Glutamatergic neuron (in vitro differentiated cells): ENCODE results near the gene FUT2. TPM values are rescaled to one million over a fixed set of nuclear protein-coding genes. Genes with fewer than 3 reads are reported as not detected.
"Not testable (repeated sequence)": the region's sequence is repeated elsewhere in the genome, so short reads cannot be mapped to it uniquely, and the experiment has no call there.

ENCODE experiments used
- DNase-seq: peaks from one replicate; pipeline ENCODE4 v3.0.0; 2022
- H3K27ac Mint-ChIP-seq: one replicate; pipeline ENCODE4 v1.8.0; 2020; ENCODE audit warnings: mild to moderate bottlenecking, mixed read lengths, inconsistent platforms; ENCODE audit not compliant: unreplicated experiment
- H3K27me3 Mint-ChIP-seq: one replicate; pipeline ENCODE4 v1.8.0; 2020; ENCODE audit warnings: mild to moderate bottlenecking, moderate library complexity, mixed read lengths, inconsistent platforms; ENCODE audit not compliant: unreplicated experiment
- H3K36me3 Mint-ChIP-seq: one replicate; pipeline ENCODE4 v1.8.0; 2020; ENCODE audit warnings: mild to moderate bottlenecking, mixed read lengths, inconsistent platforms; ENCODE audit not compliant: unreplicated experiment
- H3K4me1 Mint-ChIP-seq: one replicate; pipeline ENCODE4 v1.8.0; 2020; ENCODE audit warnings: mild to moderate bottlenecking, low read depth, mixed read lengths, inconsistent platforms; ENCODE audit not compliant: unreplicated experiment
- H3K4me3 Mint-ChIP-seq: one replicate; pipeline ENCODE4 v1.8.0; 2020; ENCODE audit warnings: mild to moderate bottlenecking, mixed read lengths, inconsistent platforms; ENCODE audit not compliant: unreplicated experiment
- H3K9me3 Mint-ChIP-seq: one replicate; pipeline ENCODE4 v1.8.0; 2020; ENCODE audit warnings: mild to moderate bottlenecking, moderate library complexity, mixed read lengths, inconsistent platforms; ENCODE audit not compliant: unreplicated experiment
- total RNA-seq: library from RNA; stranded (reverse); fragmentation: NEBNext Ultra II Directional; extraction: Animal tissue kit (Norgen Biotek cat#: 25700); gene quantifications from one replicate; pipeline ENCODE4 v1.2.1, GENCODE V29; 2021; ENCODE audit not compliant: unreplicated experiment
- TF ChIP-seq, protein P1 (sequence below): fragments of 200-600 bp; sonication (generic); IDR thresholded peaks from one replicate; pipeline ENCODE4 v1.5.0; 2021; ENCODE audit not compliant: partially characterized antibody, unreplicated experiment

The FUT2 gene
- total RNA-seq, 1 donor from 2014 or later, result 0.22 TPM

DNA sequence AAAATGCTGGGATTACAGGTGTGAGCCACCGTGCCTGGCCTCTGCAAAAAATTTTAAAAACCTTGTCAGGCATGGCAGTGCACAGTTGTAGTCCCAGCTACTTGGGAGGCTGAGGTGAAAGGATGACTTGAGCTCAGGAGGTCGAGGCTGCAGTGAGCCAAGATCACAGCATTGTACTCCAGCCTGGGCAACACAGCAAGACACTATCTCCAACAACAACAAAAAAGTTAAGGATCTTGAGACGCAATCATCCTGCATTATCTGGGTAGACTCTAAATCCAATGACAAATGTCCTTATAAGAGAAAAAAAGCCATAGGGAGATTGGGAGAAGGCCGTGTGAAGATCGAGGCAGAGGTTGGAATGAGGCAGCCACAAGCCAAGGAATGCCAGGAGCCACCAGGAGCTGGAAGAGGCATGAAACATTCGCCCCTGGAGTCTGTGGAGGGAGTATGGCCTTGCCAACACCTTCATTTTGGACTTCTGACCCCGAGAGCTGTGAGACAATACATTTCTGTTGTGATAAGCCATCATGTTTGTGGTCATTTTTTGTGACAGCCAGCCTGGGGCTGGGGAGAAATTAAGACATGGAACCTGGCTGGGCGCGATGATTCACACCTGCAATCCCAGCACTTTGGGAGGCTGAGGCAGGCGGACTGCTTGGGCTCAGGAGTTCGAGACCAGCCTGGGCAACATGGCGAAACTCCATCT is 44.6 kb upstream of the FUT2 start:
- H3K9me3 Mint-ChIP-seq, result peaks cover 3% of the 10 kb centered on the region
- TF ChIP-seq, protein P1, sequence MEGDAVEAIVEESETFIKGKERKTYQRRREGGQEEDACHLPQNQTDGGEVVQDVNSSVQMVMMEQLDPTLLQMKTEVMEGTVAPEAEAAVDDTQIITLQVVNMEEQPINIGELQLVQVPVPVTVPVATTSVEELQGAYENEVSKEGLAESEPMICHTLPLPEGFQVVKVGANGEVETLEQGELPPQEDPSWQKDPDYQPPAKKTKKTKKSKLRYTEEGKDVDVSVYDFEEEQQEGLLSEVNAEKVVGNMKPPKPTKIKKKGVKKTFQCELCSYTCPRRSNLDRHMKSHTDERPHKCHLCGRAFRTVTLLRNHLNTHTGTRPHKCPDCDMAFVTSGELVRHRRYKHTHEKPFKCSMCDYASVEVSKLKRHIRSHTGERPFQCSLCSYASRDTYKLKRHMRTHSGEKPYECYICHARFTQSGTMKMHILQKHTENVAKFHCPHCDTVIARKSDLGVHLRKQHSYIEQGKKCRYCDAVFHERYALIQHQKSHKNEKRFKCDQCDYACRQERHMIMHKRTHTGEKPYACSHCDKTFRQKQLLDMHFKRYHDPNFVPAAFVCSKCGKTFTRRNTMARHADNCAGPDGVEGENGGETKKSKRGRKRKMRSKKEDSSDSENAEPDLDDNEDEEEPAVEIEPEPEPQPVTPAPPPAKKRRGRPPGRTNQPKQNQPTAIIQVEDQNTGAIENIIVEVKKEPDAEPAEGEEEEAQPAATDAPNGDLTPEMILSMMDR, result no peak
- DNase-seq, result no peak
- H3K4me1 Mint-ChIP-seq, result peaks cover 2% of the 10 kb centered on the region
- H3K4me3 Mint-ChIP-seq, result no peak overlapping the region
- H3K36me3 Mint-ChIP-seq, result no peaks in the 10 kb centered on the region
- no peak overlapping the region for H3K27ac Mint-ChIP-seq
- peaks cover 5% of the 10 kb centered on the region for H3K27me3 Mint-ChIP-seq

DNA sequence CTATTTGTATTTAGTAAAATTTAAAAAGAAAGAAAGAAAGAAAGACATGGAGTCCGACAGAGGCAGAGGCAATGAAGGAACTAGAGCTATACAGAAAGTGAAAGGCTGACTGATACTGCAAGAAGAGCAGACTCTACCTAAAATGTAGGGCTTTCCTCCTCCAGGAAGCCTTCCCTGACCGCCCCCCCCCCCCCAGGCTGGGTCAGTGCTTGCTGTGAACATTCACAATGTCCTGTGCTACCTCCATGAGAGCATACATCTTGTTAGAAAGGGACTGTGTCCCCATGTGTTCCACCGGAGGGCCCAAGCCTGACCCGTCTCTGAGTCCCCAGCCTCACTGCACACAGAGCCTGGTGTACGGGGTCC is 44.1 kb upstream of the FUT2 start:
- H3K27me3 Mint-ChIP-seq, result peaks cover 5% of the 10 kb centered on the region
- peaks cover 3% of the 10 kb centered on the region for H3K9me3 Mint-ChIP-seq

DNA sequence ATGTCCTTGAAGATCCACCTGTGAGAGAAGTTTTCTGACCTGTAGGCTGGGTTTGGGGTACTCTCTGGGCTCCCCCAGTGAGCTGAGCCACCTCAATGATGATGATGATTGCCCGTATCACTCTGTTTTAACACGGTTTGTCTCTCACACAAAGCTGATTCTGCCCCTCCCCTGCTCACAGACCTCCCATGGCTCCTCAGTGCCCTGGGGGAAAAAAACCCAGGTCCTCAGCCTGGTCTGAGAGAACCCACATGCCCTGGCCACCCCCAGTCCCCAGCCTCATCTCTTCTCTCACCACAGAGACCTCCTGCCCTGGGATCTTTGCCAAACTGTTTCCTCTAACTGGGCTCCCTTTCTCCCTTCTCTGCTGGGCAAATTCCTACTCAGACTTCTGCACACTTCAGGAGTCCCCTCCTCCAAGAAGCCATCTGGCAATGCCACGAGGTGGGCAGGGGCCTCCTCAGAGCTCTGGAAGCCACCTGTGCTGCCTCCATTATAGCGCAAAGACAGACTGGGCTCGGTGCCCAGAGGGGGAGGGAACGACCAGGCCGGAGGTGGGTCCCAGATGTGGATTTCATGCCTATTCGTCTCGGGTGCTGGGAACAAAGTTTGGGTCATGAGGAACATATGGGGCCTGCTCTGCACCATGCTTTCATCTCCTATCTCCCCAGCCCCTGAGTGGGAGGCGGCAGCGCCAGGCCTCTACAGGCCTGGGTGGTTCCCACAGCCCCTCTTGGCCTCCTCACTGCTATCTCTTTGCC is 41.3 kb upstream of the FUT2 start:
- no peaks in the 10 kb centered on the region for H3K36me3 Mint-ChIP-seq
- H3K4me1 Mint-ChIP-seq, result peaks cover 3% of the 10 kb centered on the region
- no peak for DNase-seq
- H3K4me3 Mint-ChIP-seq, result no peak overlapping the region
- TF ChIP-seq, protein P1, result no peak
- H3K9me3 Mint-ChIP-seq, result peaks cover 1% of the 10 kb centered on the region
- peak overlapping the region; percentile 76 for H3K27ac Mint-ChIP-seq
- peaks cover 6% of the 10 kb centered on the region for H3K27me3 Mint-ChIP-seq

More for the DNA sequence above, 44.1 kb upstream of the FUT2 start:
- no peaks in the 10 kb centered on the region for H3K36me3 Mint-ChIP-seq
- peaks cover 2% of the 10 kb centered on the region for H3K4me1 Mint-ChIP-seq
- DNase-seq, result no peak
- TF ChIP-seq, protein P1, result no peak
- no peak overlapping the region for H3K4me3 Mint-ChIP-seq
- no peak overlapping the region for H3K27ac Mint-ChIP-seq

DNA sequence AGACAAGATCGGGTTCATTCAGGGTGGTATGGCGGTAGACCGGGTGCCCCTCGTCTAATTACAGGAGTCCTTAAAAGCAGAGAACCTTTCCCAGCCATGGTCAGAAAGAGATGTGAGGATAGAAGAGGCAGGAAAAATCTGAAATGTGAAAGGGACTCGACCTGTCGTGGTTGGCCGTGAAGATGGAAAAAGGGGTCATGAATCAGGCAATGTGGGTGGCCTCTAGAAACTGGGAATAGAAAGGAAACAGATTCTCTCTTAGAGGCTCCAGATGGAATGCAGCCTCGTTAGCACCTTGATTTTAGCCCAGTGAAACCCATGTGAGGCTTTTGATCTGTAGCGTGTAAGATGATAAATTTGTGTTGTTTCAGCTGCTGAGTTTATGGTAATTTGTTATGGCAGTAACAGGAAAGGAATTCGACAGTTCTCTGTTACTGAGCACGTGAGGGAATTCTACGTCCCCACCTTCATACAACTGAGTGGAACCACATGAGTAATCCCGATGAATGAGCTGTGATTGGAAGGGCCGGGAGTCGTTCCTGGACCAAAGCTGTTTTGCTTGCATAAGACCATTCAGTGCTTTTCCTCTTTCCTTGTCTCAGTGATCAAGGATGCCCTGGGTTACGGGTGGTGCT is 38.8 kb upstream of the FUT2 start:
- peaks cover 3% of the 10 kb centered on the region for H3K4me1 Mint-ChIP-seq
- H3K9me3 Mint-ChIP-seq, result peaks cover 1% of the 10 kb centered on the region
- no peak overlapping the region for H3K27ac Mint-ChIP-seq
- peaks cover 6% of the 10 kb centered on the region for H3K27me3 Mint-ChIP-seq
- no peak overlapping the region for H3K4me3 Mint-ChIP-seq
- no peaks in the 10 kb centered on the region for H3K36me3 Mint-ChIP-seq
- TF ChIP-seq, protein P1, result no peak
- no peak for DNase-seq

DNA sequence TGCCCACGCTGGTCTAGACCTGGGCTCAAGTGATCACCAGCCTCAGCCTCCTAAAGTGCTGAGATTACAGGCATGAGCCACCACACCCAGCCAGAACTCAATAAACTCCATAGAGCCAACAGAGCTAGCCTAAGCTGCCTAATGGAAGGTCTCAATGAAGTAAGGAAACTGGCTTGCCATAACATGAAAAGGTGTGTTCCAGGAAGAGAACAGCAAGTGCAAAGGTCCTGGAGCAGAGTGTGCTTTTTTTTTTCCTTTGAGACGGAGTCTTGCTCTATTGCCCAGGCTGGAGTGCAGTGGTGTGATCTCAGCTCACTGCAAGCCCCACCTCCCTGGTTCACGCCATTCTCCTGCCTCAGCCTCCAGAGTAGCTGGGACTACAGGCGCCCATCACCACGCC is 37.9 kb upstream of the FUT2 start:
- H3K4me3 Mint-ChIP-seq, H3K36me3 Mint-ChIP-seq, H3K4me1 Mint-ChIP-seq: not testable (repeated sequence)

More for the DNA sequence above, 37.9 kb upstream of the FUT2 start:
- H3K9me3 Mint-ChIP-seq, H3K27ac Mint-ChIP-seq, H3K27me3 Mint-ChIP-seq, DNase-seq: not testable (repeated sequence)
